HCT116 (cell line): ENCODE results near the gene CCDC14. TPM values are rescaled to one million over a fixed set of nuclear protein-coding genes. Genes with fewer than 3 reads are reported as not detected.

Source experiments
- ATAC-seq: fragments of 200-7000 bp; cut with Tn5 transposase; 2 replicates; pipeline ENCODE4 v1.9.1; 2020; ENCODE audit warnings: mild to moderate bottlenecking, moderate library complexity
- BruUV-seq: library from RNA; stranded (reverse); fragments of 400-500 nt; replicated peaks from 2 replicates; lab custom pipeline; 2021; lab: Mats Ljungman, UMichigan
- CTCF ChIA-PET: fragments of 300-600 bp; sonication (Branson Sonifier 250); formaldehyde crosslinking; loops from one replicate; lab custom pipeline; 2021; ENCODE audit warnings: antibody characterized with exemption; lab: Charles Lee
- POLR2A ChIA-PET: fragments of 300-600, 350-600 bp; sonication (Branson Sonifier 250); formaldehyde crosslinking; loops from one replicate; lab custom pipeline; 2021; ENCODE audit warnings: antibody characterized with exemption; lab: Charles Lee
- RAD21 ChIA-PET, 2 experiments: fragments of 300-600 bp; sonication (Branson Sonifier 250); formaldehyde crosslinking; loops; one replicate each; lab custom pipeline; 2023; ENCODE audit warnings: low total read pairs in 2 of 2; ENCODE audit not compliant: uncharacterized antibody in 2 of 2, unreplicated experiment in 2 of 2, low non-redundant PET in 1 of 2; lab: Charles Lee
- DNase-seq: peaks from one replicate; pipeline ENCODE4 v3.0.0-alpha.2; 2010; ENCODE audit warnings: low read depth, low spot score
- H2AFZ ChIP-seq: fragments of 200-600 bp; shearing (Covaris generic), sonication (generic); 2 replicates; pipeline ENCODE4 v1.6.1; 2017; ENCODE audit warnings: low read depth, mixed run types, mixed read lengths, antibody characterized with exemption, low read length; ENCODE audit not compliant: poor library complexity, severe bottlenecking
- H3K27ac ChIP-seq: 2 replicates; pipeline ENCODE4 v1.5.1; 2012; ENCODE audit warnings: low read depth, low read length
- H3K27me3 ChIP-seq: fragments of 200-600 bp; sonication (generic); 2 replicates; pipeline ENCODE4 v1.6.1; 2016; ENCODE audit warnings: mixed run types, low read length, mixed read lengths; ENCODE audit not compliant: insufficient read depth
- H3K36me3 ChIP-seq, 2 experiments: fragments of 200-500 bp in 1 of 2; fragments of 200-600 bp in 1 of 2; sonication (Bioruptor generic) in 1 of 2; sonication (generic) in 1 of 2; 2 replicates each; pipeline versions ENCODE4 v1.5.1 to v1.6.1; 2014 to 2016; ENCODE audit warnings: low read length in 2 of 2, inconsistent platforms in 1 of 2, mixed read lengths in 1 of 2, mixed run types in 1 of 2; ENCODE audit not compliant: insufficient read depth in 2 of 2, control insufficient read depth in 1 of 2
- H3K4me1 ChIP-seq, 2 experiments: fragments of 200-600 bp in 1 of 2; sonication (generic) in 1 of 2; 2 replicates each; pipeline versions ENCODE4 v1.5.1 to v1.6.1; 2012 to 2017; ENCODE audit warnings: low read length in 2 of 2, inconsistent platforms in 1 of 2, mild to moderate bottlenecking in 1 of 2, mixed read lengths in 1 of 2, mixed run types in 1 of 2, moderate library complexity in 1 of 2; ENCODE audit not compliant: insufficient read depth in 2 of 2, control insufficient read depth in 1 of 2
- H3K4me2 ChIP-seq: fragments of 200-600 bp; sonication (generic); 2 replicates; pipeline ENCODE4 v1.6.1; 2017; ENCODE audit warnings: mixed run types, low read length, mixed read lengths
- H3K4me3 ChIP-seq, 2 experiments: fragments of 200-600 bp in 1 of 2; sonication (generic) in 1 of 2; replicated peaks in 1 of 2; 2 replicates each; pipeline ENCODE4 v1.5.1; 2011 to 2016; ENCODE audit warnings: low read length in 2 of 2, control low read depth in 1 of 2, low read depth in 1 of 2, mild to moderate bottlenecking in 1 of 2, mixed read lengths in 1 of 2, mixed run types in 1 of 2
- H3K79me2 ChIP-seq: fragments of 200-600 bp; sonication (generic); 2 replicates; pipeline ENCODE4 v1.6.1; 2017; ENCODE audit warnings: mild to moderate bottlenecking, mixed run types, low read length, moderate library complexity, mixed read lengths; ENCODE audit not compliant: insufficient read depth
- H3K9ac ChIP-seq: fragments of 200-600 bp; sonication (generic); 2 replicates; pipeline ENCODE4 v1.6.1; 2016; ENCODE audit warnings: low read length, mixed read lengths
- H3K9me2 ChIP-seq: fragments of 200-600 bp; sonication (generic), shearing (Covaris generic); 2 replicates; pipeline ENCODE4 v1.6.1; 2017; ENCODE audit warnings: mixed run types, mild to moderate bottlenecking, moderate library complexity; ENCODE audit not compliant: insufficient read depth
- H3K9me3 ChIP-seq, 2 experiments: fragments of 200-500 bp in 1 of 2; fragments of 200-600 bp in 1 of 2; sonication (Bioruptor generic) in 1 of 2; sonication (generic) in 1 of 2; 2 replicates each; pipeline ENCODE4 v1.6.1; 2014 to 2017; ENCODE audit warnings: low read length in 2 of 2, mixed read lengths in 2 of 2, inconsistent platforms in 1 of 2, low read depth in 1 of 2, mild to moderate bottlenecking in 1 of 2, mixed run types in 1 of 2, moderate library complexity in 1 of 2; ENCODE audit not compliant: control insufficient read depth in 1 of 2, insufficient read depth in 1 of 2
- H4K20me1 ChIP-seq: fragments of 200-600 bp; sonication (generic), shearing (Covaris generic); 2 replicates; pipeline ENCODE4 v1.6.1; 2017; ENCODE audit warnings: mixed run types, mild to moderate bottlenecking, moderate library complexity; ENCODE audit not compliant: insufficient read depth
- CEBPB ChIP-seq: IDR thresholded peaks from 2 replicates; pipeline ENCODE4 v1.6.1; 2012; ENCODE audit warnings: low read depth
- EGR1 ChIP-seq: IDR thresholded peaks from 2 replicates; pipeline ENCODE4 v1.6.1; 2012; ENCODE audit warnings: low read depth
- ELF1 ChIP-seq: IDR thresholded peaks from 2 replicates; pipeline ENCODE4 v1.6.1; 2012; ENCODE audit warnings: low read depth, borderline replicate concordance
- EZH2 ChIP-seq: fragments of 200-600 bp; sonication (generic); IDR thresholded peaks from 2 replicates; pipeline ENCODE4 v1.6.1; 2017; ENCODE audit warnings: antibody characterized with exemption, mixed run types
- JUND ChIP-seq: IDR thresholded peaks from 2 replicates; pipeline ENCODE4 v1.6.1; 2012
- POLR2A ChIP-seq: IDR thresholded peaks from 2 replicates; pipeline ENCODE4 v1.7.0; 2011; ENCODE audit warnings: borderline replicate concordance; ENCODE audit not compliant: insufficient read depth, insufficient read length; ENCODE audit errors: extremely low read depth
- POLR2AphosphoS5 ChIP-seq: IDR thresholded peaks from 2 replicates; pipeline ENCODE4 v1.6.1; 2011; ENCODE audit warnings: mild to moderate bottlenecking, low read depth, low read length, moderate library complexity
- SIN3A ChIP-seq: IDR thresholded peaks from 2 replicates; pipeline ENCODE4 v1.6.1; 2012; ENCODE audit warnings: low read depth
- SRF ChIP-seq: IDR thresholded peaks from 2 replicates; pipeline ENCODE4 v1.6.1; 2012; ENCODE audit warnings: low read depth
- TCF7L2 ChIP-seq: IDR thresholded peaks from 2 replicates; pipeline ENCODE4 v1.7.0; 2011; ENCODE audit warnings: borderline replicate concordance, inconsistent platforms; ENCODE audit not compliant: insufficient read depth, insufficient read length; ENCODE audit errors: extremely low read depth
- ZFX ChIP-seq: fragments of 450-650 bp; IDR thresholded peaks from 2 replicates; pipeline ENCODE4 v1.6.1; 2017
- ZNF274 ChIP-seq: fragments of 200-500 bp; sonication (Bioruptor generic); IDR thresholded peaks from 2 replicates; pipeline ENCODE4 v1.6.1; 2014; ENCODE audit warnings: mild to moderate bottlenecking, low read depth, low read length, inconsistent platforms
- intact Hi-C: fragments of 100-400 bp; cut with micrococcal nuclease; formaldehyde crosslinking; loops from 2 replicates; pipeline ENCODE4 v1.10.0; 2022
- total RNA-seq: library from RNA; stranded (reverse); gene quantifications from one replicate; pipeline ENCODE4 v1.2.1, GENCODE V29; 2021; ENCODE audit not compliant: unreplicated experiment
- TF ChIP-seq, protein P1 (sequence below), 3 experiments: fragments of 200-600 bp in 1 of 3; sonication (generic) in 1 of 3; IDR thresholded peaks in 2 of 3; conservative IDR thresholded peaks in 1 of 3; 2 replicates each; pipeline ENCODE4 v1.5.1; 2012 to 2017; ENCODE audit warnings: low read depth in 2 of 3, low read length in 2 of 3, antibody characterized with exemption in 1 of 3, borderline replicate concordance in 1 of 3, control low read depth in 1 of 3, mild to moderate bottlenecking in 1 of 3, mixed read lengths in 1 of 3, mixed run types in 1 of 3, moderate library complexity in 1 of 3; ENCODE audit not compliant: insufficient read depth in 1 of 3
- TF ChIP-seq, protein P2 (sequence below): IDR thresholded peaks from 2 replicates; pipeline ENCODE4 v1.6.1; 2011; ENCODE audit warnings: mild to moderate bottlenecking, low read length, moderate library complexity; ENCODE audit not compliant: insufficient replicate concordance; ENCODE audit errors: extremely low read depth
- TF ChIP-seq, protein P3 (sequence below): IDR thresholded peaks from 2 replicates; pipeline ENCODE4 v1.6.1; 2012
- TF ChIP-seq, protein P4 (sequence below): IDR thresholded peaks from 2 replicates; pipeline ENCODE4 v1.6.1; 2012
- TF ChIP-seq, protein P5 (sequence below): IDR thresholded peaks from 2 replicates; pipeline ENCODE4 v1.6.1; 2012; ENCODE audit warnings: low read depth

Gene CCDC14
- total RNA-seq, 1 experiment from 2014 or later, result 54.5 TPM

DNA sequence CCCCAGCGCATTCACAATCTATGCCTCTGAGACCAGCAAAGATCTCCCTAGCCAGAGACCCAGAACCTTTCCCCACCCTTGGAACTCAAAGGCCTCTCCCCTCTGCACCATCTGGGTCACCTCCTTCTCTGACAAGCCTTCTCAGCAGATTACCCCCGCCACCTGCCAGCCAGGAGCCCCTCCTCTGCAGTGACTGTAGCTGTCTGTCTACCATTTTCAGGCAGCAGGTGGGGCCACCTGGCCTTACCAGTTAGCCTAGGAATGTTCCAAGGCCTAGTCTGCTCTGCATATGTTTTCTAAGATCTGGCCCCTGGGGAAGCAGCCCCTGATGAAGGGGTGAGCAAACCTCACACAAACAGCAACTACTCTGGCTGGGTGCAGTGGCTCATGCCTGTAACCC lies 79.3 kb downstream of the CCDC14 start:
- Histone ChIP-seq H3K27me3 (no peaks in the 10 kb centered on the region), H3K4me1 (peaks cover 2 to 11% of the 10 kb centered on the region in 2 experiments; a peak in 3 of 4 replicates), H3K9ac (no peak overlapping the region), H3K36me3 (no peaks in the 10 kb centered on the region), H3K79me2 (no peaks in the 10 kb centered on the region), H3K9me3 (no peaks in the 10 kb centered on the region), H3K4me3 (no peak overlapping the region), H2AFZ (no peak overlapping the region), H3K27ac (no peak overlapping the region), H4K20me1 (no peaks in the 10 kb centered on the region), H3K4me2 (no peak overlapping the region), H3K9me2 (no peaks in the 10 kb centered on the region)
- intact Hi-C loops, result no loop called here
- no peak for ATAC-seq
- BruUV-seq, result no TSS peak
- POLR2A ChIA-PET, result no interaction called here
- RAD21 ChIA-PET, result no interaction called here
- no peak for DNase-seq
- TF ChIP-seq, protein P1, sequence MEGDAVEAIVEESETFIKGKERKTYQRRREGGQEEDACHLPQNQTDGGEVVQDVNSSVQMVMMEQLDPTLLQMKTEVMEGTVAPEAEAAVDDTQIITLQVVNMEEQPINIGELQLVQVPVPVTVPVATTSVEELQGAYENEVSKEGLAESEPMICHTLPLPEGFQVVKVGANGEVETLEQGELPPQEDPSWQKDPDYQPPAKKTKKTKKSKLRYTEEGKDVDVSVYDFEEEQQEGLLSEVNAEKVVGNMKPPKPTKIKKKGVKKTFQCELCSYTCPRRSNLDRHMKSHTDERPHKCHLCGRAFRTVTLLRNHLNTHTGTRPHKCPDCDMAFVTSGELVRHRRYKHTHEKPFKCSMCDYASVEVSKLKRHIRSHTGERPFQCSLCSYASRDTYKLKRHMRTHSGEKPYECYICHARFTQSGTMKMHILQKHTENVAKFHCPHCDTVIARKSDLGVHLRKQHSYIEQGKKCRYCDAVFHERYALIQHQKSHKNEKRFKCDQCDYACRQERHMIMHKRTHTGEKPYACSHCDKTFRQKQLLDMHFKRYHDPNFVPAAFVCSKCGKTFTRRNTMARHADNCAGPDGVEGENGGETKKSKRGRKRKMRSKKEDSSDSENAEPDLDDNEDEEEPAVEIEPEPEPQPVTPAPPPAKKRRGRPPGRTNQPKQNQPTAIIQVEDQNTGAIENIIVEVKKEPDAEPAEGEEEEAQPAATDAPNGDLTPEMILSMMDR (IDR thresholded peaks at IDR 0.05 in 2 of 3, conservative IDR thresholded peaks at IDR 0.05 in 1 of 3; ENCODE audit: borderline replicate concordance in 1 of 3, insufficient read depth in 1 of 3, low read depth in 2 of 3, low read length in 2 of 3), result no peak
- TF ChIP-seq JUND (no peak), ZFX (no peak), POLR2A (no peak), CEBPB (no peak), ELF1 (no peak), EZH2 (no peak), ZNF274 (no peak), POLR2AphosphoS5 (no peak), SIN3A (no peak), TCF7L2 (no peak), SRF (no peak), EGR1 (no peak)
- TF ChIP-seq, protein P2, sequence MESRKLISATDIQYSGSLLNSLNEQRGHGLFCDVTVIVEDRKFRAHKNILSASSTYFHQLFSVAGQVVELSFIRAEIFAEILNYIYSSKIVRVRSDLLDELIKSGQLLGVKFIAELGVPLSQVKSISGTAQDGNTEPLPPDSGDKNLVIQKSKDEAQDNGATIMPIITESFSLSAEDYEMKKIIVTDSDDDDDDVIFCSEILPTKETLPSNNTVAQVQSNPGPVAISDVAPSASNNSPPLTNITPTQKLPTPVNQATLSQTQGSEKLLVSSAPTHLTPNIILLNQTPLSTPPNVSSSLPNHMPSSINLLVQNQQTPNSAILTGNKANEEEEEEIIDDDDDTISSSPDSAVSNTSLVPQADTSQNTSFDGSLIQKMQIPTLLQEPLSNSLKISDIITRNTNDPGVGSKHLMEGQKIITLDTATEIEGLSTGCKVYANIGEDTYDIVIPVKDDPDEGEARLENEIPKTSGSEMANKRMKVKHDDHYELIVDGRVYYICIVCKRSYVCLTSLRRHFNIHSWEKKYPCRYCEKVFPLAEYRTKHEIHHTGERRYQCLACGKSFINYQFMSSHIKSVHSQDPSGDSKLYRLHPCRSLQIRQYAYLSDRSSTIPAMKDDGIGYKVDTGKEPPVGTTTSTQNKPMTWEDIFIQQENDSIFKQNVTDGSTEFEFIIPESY, result no peak
- TF ChIP-seq, protein P3, sequence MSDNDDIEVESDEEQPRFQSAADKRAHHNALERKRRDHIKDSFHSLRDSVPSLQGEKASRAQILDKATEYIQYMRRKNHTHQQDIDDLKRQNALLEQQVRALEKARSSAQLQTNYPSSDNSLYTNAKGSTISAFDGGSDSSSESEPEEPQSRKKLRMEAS, result no peak
- TF ChIP-seq, protein P4, sequence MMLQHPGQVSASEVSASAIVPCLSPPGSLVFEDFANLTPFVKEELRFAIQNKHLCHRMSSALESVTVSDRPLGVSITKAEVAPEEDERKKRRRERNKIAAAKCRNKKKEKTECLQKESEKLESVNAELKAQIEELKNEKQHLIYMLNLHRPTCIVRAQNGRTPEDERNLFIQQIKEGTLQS, result no peak
- TF ChIP-seq, protein P5, sequence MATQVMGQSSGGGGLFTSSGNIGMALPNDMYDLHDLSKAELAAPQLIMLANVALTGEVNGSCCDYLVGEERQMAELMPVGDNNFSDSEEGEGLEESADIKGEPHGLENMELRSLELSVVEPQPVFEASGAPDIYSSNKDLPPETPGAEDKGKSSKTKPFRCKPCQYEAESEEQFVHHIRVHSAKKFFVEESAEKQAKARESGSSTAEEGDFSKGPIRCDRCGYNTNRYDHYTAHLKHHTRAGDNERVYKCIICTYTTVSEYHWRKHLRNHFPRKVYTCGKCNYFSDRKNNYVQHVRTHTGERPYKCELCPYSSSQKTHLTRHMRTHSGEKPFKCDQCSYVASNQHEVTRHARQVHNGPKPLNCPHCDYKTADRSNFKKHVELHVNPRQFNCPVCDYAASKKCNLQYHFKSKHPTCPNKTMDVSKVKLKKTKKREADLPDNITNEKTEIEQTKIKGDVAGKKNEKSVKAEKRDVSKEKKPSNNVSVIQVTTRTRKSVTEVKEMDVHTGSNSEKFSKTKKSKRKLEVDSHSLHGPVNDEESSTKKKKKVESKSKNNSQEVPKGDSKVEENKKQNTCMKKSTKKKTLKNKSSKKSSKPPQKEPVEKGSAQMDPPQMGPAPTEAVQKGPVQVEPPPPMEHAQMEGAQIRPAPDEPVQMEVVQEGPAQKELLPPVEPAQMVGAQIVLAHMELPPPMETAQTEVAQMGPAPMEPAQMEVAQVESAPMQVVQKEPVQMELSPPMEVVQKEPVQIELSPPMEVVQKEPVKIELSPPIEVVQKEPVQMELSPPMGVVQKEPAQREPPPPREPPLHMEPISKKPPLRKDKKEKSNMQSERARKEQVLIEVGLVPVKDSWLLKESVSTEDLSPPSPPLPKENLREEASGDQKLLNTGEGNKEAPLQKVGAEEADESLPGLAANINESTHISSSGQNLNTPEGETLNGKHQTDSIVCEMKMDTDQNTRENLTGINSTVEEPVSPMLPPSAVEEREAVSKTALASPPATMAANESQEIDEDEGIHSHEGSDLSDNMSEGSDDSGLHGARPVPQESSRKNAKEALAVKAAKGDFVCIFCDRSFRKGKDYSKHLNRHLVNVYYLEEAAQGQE, result no peak
- CTCF ChIA-PET, result no interaction called here
